ENCODE data around the gene SCIN. TPM values are rescaled to one million over a fixed set of nuclear protein-coding genes. Genes with fewer than 3 reads are reported as not detected.
"Not testable (repeated sequence)": the region's sequence is repeated elsewhere in the genome, so short reads cannot be mapped to it uniquely, and the experiment has no call there.

SCIN gene
- total RNA-seq, 1 experiment from 2014 or later = 0.39 TPM

GRCh38 chr7:12661581-12661980 lies 91.1 kb downstream of the SCIN start:
- no peak overlapping the region for H3K4me3 ChIP-seq (ENCODE audit: low read depth, low read length, poor library complexity, severe bottlenecking)
- no TSS peak for BruUV-seq (replicated peaks)
- no peaks in the 10 kb centered on the region for H3K27me3 ChIP-seq (replicated peaks; ENCODE audit: insufficient read depth, low read depth, low read length, poor library complexity)
- POLR2A ChIA-PET (ENCODE audit: low non-redundant PET) = no interaction called here
- no peak for DNase-seq (ENCODE audit: low spot score)
- H3K4me1 ChIP-seq (ENCODE audit: insufficient read depth, low read length, poor library complexity, severe bottlenecking) = no peaks in the 10 kb centered on the region
- no peak overlapping the region for H3K27ac ChIP-seq (ENCODE audit: low read depth, low read length, poor library complexity, severe bottlenecking)
- no peaks in the 10 kb centered on the region for H3K36me3 ChIP-seq (ENCODE audit: insufficient read depth, low read length, poor library complexity, severe bottlenecking)
- no peaks in the 10 kb centered on the region for H3K9me3 ChIP-seq (ENCODE audit: low read depth, low read length, poor library complexity, severe bottlenecking)
- TF ChIP-seq EZH2 (IDR thresholded peaks at IDR 0.05; ENCODE audit: borderline replicate concordance, low read depth, low read length, poor library complexity, severe bottlenecking) (no peak), CTCF (conservative IDR thresholded peaks at IDR 0.05; ENCODE audit: low read depth, low read length) (no peak)
- CTCF ChIA-PET = no interaction called here
- intact Hi-C loops (cut with micrococcal nuclease; ENCODE audit: unreplicated experiment) = no loop called here

- H3K4me1 ChIP-seq (ENCODE audit: insufficient read depth, low read length, poor library complexity, severe bottlenecking) = no peaks in the 10 kb centered on the region
- H3K27ac ChIP-seq (ENCODE audit: low read depth, low read length, poor library complexity, severe bottlenecking) = no peak overlapping the region
- no peaks in the 10 kb centered on the region for H3K9me3 ChIP-seq (ENCODE audit: low read depth, low read length, poor library complexity, severe bottlenecking)
- no peaks in the 10 kb centered on the region for H3K27me3 ChIP-seq (replicated peaks; ENCODE audit: insufficient read depth, low read depth, low read length, poor library complexity)
- H3K36me3 ChIP-seq (ENCODE audit: insufficient read depth, low read length, poor library complexity, severe bottlenecking) = no peaks in the 10 kb centered on the region
- POLR2A ChIA-PET (ENCODE audit: low non-redundant PET) = no interaction called here
- CTCF ChIA-PET = no interaction called here
- intact Hi-C loops (cut with micrococcal nuclease; ENCODE audit: unreplicated experiment) = loop anchor here (5.0 kb wide), 1 partner anchor 143 kb away; no protein-coding TSS in a partner anchor
- no peak overlapping the region for H3K4me3 ChIP-seq (ENCODE audit: low read depth, low read length, poor library complexity, severe bottlenecking)
- DNase-seq (ENCODE audit: low spot score) = no peak
- TF ChIP-seq CTCF (conservative IDR thresholded peaks at IDR 0.05; ENCODE audit: low read depth, low read length) (no peak), EZH2 (IDR thresholded peaks at IDR 0.05; ENCODE audit: borderline replicate concordance, low read depth, low read length, poor library complexity, severe bottlenecking) (no peak)
- no TSS peak for BruUV-seq (replicated peaks)
These were observed 99.6 kb downstream of the SCIN start for GRCh38 chr7:12670000-12670729.

GRCh38 chr7:12670743-12671520 lies 100.4 kb downstream of the SCIN start:
- no peak for DNase-seq (ENCODE audit: low spot score)
- Histone ChIP-seq H3K4me1 (ENCODE audit: insufficient read depth, low read length, poor library complexity, severe bottlenecking) (no peaks in the 10 kb centered on the region), H3K36me3 (ENCODE audit: insufficient read depth, low read length, poor library complexity, severe bottlenecking) (no peaks in the 10 kb centered on the region), H3K27ac (ENCODE audit: low read depth, low read length, poor library complexity, severe bottlenecking) (no peak overlapping the region), H3K27me3 (replicated peaks; ENCODE audit: insufficient read depth, low read depth, low read length, poor library complexity) (no peaks in the 10 kb centered on the region), H3K4me3 (ENCODE audit: low read depth, low read length, poor library complexity, severe bottlenecking) (no peak overlapping the region), H3K9me3 (ENCODE audit: low read depth, low read length, poor library complexity, severe bottlenecking) (no peaks in the 10 kb centered on the region)
- no TSS peak for BruUV-seq (replicated peaks)
- ChIA-PET POLR2A (ENCODE audit: low non-redundant PET) (no interaction called here), CTCF (no interaction called here)
- intact Hi-C loops (cut with micrococcal nuclease; ENCODE audit: unreplicated experiment) = loop anchor here (5.0 kb wide), 1 partner anchor 144 kb away; no protein-coding TSS in a partner anchor
- TF ChIP-seq EZH2 (IDR thresholded peaks at IDR 0.05; ENCODE audit: borderline replicate concordance, low read depth, low read length, poor library complexity, severe bottlenecking) (no peak), CTCF (conservative IDR thresholded peaks at IDR 0.05; ENCODE audit: low read depth, low read length) (no peak)

GRCh38 chr7:12673436-12673835 lies 102.9 kb downstream of the SCIN start:
- not testable (repeated sequence) for H3K9me3 ChIP-seq (ENCODE audit: low read depth, low read length, poor library complexity, severe bottlenecking); H3K4me1 ChIP-seq (ENCODE audit: insufficient read depth, low read length, poor library complexity, severe bottlenecking); H3K27ac ChIP-seq (ENCODE audit: low read depth, low read length, poor library complexity, severe bottlenecking); DNase-seq (ENCODE audit: low spot score); BruUV-seq (replicated peaks); H3K27me3 ChIP-seq (replicated peaks; ENCODE audit: insufficient read depth, low read depth, low read length, poor library complexity); H3K4me3 ChIP-seq (ENCODE audit: low read depth, low read length, poor library complexity, severe bottlenecking); H3K36me3 ChIP-seq (ENCODE audit: insufficient read depth, low read length, poor library complexity, severe bottlenecking)
- POLR2A ChIA-PET (ENCODE audit: low non-redundant PET) = interaction anchor here (0.6 kb wide), 1 partner anchor 232 kb away, joined by 9 read pairs; no protein-coding TSS in a partner anchor
- CTCF ChIA-PET = interaction anchor here (0.6 kb wide), 1 partner anchor 215 kb away, joined by 3 read pairs; no protein-coding TSS in a partner anchor
- intact Hi-C loops (cut with micrococcal nuclease; ENCODE audit: unreplicated experiment) = loop anchor here (5.0 kb wide), 1 partner anchor 146 kb away; no protein-coding TSS in a partner anchor

Data from A673 (cell line).